Measurements from ENCODE around the gene RNF128.
"Not testable (repeated sequence)": the region's sequence is repeated elsewhere in the genome, so short reads cannot be mapped to it uniquely, and the experiment has no call there.

RNF128 gene

GRCh38 chrX:106802388-106803275, 76.1 kb downstream of the RNF128 start, which contains the start of gene TBC1D8B:
TSS of gene TBC1D8B (plus strand) at chrX:106802673. CDS start at chrX:106802854, 181 bp downstream.
- Histone ChIP-seq H3K27me3 (ENCODE audit: control insufficient read depth in 3 of 3, insufficient read depth in 3 of 3, low read depth in 1 of 3, low read length in 3 of 3) (peaks cover 0 to 67% (median 21%) of the 10 kb centered on the region in 3 experiments), H3K14ac (ENCODE audit: low read length) (no peak within 1 kb of the TSS), H3K23ac (ENCODE audit: low read depth, low read length, poor library complexity) (no peak within 1 kb of the TSS), H4K91ac (ENCODE audit: low read depth, low read length, poor library complexity) (no peak within 1 kb of the TSS), H3K27ac (replicated peaks; ENCODE audit: low read length) (no peak within 1 kb of the TSS), H3K9me3 (replicated peaks in 1 of 2; ENCODE audit: control insufficient read depth in 2 of 2, insufficient read depth in 1 of 2, low read depth in 1 of 2, low read length in 2 of 2) (no peaks in the 10 kb centered on the region), H4K8ac (ENCODE audit: low read depth, low read length) (no peak within 1 kb of the TSS), H3K36me3 (replicated peaks in 1 of 2; ENCODE audit: control insufficient read depth in 2 of 2, insufficient read depth in 2 of 2, low read length in 2 of 2) (no peaks in the 10 kb centered on the region), H3K79me1 (ENCODE audit: low read depth, low read length) (no peaks in the 10 kb centered on the region), H3K9ac (ENCODE audit: low read depth, low read length, poor library complexity) (no peak within 1 kb of the TSS), H3K4me1 (ENCODE audit: control insufficient read depth in 2 of 2, insufficient read depth in 1 of 2, low read depth in 1 of 2, low read length in 2 of 2) (no peaks in the 10 kb centered on the region), H2AK5ac (ENCODE audit: low read depth, low read length) (no peak within 1 kb of the TSS), H2BK120ac (ENCODE audit: low read depth, low read length) (no peak within 1 kb of the TSS), H3K18ac (ENCODE audit: low read length) (peak within 1 kb of the TSS; percentile 71), H2BK15ac (ENCODE audit: low read length) (no peak within 1 kb of the TSS), H2BK5ac (ENCODE audit: low read length) (no peak within 1 kb of the TSS), H3K4me2 (ENCODE audit: insufficient read depth, low read length, poor library complexity, severe bottlenecking) (peak within 1 kb of the TSS; percentile 56), H2AFZ (ENCODE audit: low read length) (peak within 1 kb of the TSS; percentile 85), H3K4ac (ENCODE audit: low read length) (no peak within 1 kb of the TSS), H3K4me3 (ENCODE audit: low read length in 2 of 2) (peak within 1 kb of the TSS; percentile 51 to 91), H2BK12ac (ENCODE audit: low read length) (no peak within 1 kb of the TSS)
- WGBS, 2 donors (ENCODE audit: extremely low coverage in 2 of 2, insufficient read length in 2 of 2, insufficient replicate concordance in 1 of 2), result no CpG with 5 or more reads among the region's 36 CpGs
- DNase-seq (ENCODE audit: low spot score), result peak; percentile 67

GRCh38 chrX:106811131-106811910, 84.8 kb downstream of the RNF128 start:
- H3K4me2 ChIP-seq (ENCODE audit: insufficient read depth, low read length, poor library complexity, severe bottlenecking), result no peak overlapping the region
- WGBS, 2 donors (ENCODE audit: extremely low coverage in 2 of 2, insufficient read length in 2 of 2, insufficient replicate concordance in 1 of 2), result no CpG with 5 or more reads among the region's 7 CpGs
- no peak overlapping the region for H2AFZ ChIP-seq (ENCODE audit: low read length)
- H2BK5ac ChIP-seq (ENCODE audit: low read length), result no peak overlapping the region
- no peaks in the 10 kb centered on the region for H3K27me3 ChIP-seq (ENCODE audit: control insufficient read depth in 3 of 3, insufficient read depth in 3 of 3, low read depth in 1 of 3, low read length in 3 of 3)
- no peaks in the 10 kb centered on the region for H3K36me3 ChIP-seq (replicated peaks in 1 of 2; ENCODE audit: control insufficient read depth in 2 of 2, insufficient read depth in 2 of 2, low read length in 2 of 2)
- no peaks in the 10 kb centered on the region for H3K79me1 ChIP-seq (ENCODE audit: low read depth, low read length)
- H3K9me3 ChIP-seq (replicated peaks in 1 of 2; ENCODE audit: control insufficient read depth in 2 of 2, insufficient read depth in 1 of 2, low read depth in 1 of 2, low read length in 2 of 2), result no peaks in the 10 kb centered on the region
- H3K14ac ChIP-seq (ENCODE audit: low read length), result no peak overlapping the region
- H3K4ac ChIP-seq (ENCODE audit: low read length), result no peak overlapping the region
- H3K23ac ChIP-seq (ENCODE audit: low read depth, low read length, poor library complexity), result no peak overlapping the region
- H4K91ac ChIP-seq (ENCODE audit: low read depth, low read length, poor library complexity), result no peak overlapping the region
- H3K4me3 ChIP-seq (ENCODE audit: low read length in 2 of 2), result no peak overlapping the region
- H3K4me1 ChIP-seq (ENCODE audit: control insufficient read depth in 2 of 2, insufficient read depth in 1 of 2, low read depth in 1 of 2, low read length in 2 of 2), result no peaks in the 10 kb centered on the region
- H2BK15ac ChIP-seq (ENCODE audit: low read length), result no peak overlapping the region
- H2BK120ac ChIP-seq (ENCODE audit: low read depth, low read length), result no peak overlapping the region
- H2BK12ac ChIP-seq (ENCODE audit: low read length), result no peak overlapping the region
- no peak overlapping the region for H3K9ac ChIP-seq (ENCODE audit: low read depth, low read length, poor library complexity)
- H4K8ac ChIP-seq (ENCODE audit: low read depth, low read length), result no peak overlapping the region
- H3K18ac ChIP-seq (ENCODE audit: low read length), result no peak overlapping the region
- H2AK5ac ChIP-seq (ENCODE audit: low read depth, low read length), result no peak overlapping the region
- no peak overlapping the region for H3K27ac ChIP-seq (replicated peaks; ENCODE audit: low read length)
- DNase-seq (ENCODE audit: low spot score), result no peak

GRCh38 chrX:106812930-106813329, 86.4 kb downstream of the RNF128 start:
- not testable (repeated sequence) for DNase-seq (ENCODE audit: low spot score)

GRCh38 chrX:106814093-106814492, 87.6 kb downstream of the RNF128 start:
- not testable (repeated sequence) for H3K36me3 ChIP-seq (replicated peaks in 1 of 2; ENCODE audit: control insufficient read depth in 2 of 2, insufficient read depth in 2 of 2, low read length in 2 of 2); H3K27me3 ChIP-seq (ENCODE audit: control insufficient read depth in 3 of 3, insufficient read depth in 3 of 3, low read depth in 1 of 3, low read length in 3 of 3); H2AK5ac ChIP-seq (ENCODE audit: low read depth, low read length); H4K8ac ChIP-seq (ENCODE audit: low read depth, low read length); DNase-seq (ENCODE audit: low spot score); H3K27ac ChIP-seq (replicated peaks; ENCODE audit: low read length); H3K14ac ChIP-seq (ENCODE audit: low read length); H3K4ac ChIP-seq (ENCODE audit: low read length); H2BK12ac ChIP-seq (ENCODE audit: low read length); H4K91ac ChIP-seq (ENCODE audit: low read depth, low read length, poor library complexity); H2BK5ac ChIP-seq (ENCODE audit: low read length); H3K4me3 ChIP-seq (ENCODE audit: low read length in 2 of 2); H3K18ac ChIP-seq (ENCODE audit: low read length); H3K4me2 ChIP-seq (ENCODE audit: insufficient read depth, low read length, poor library complexity, severe bottlenecking); H3K23ac ChIP-seq (ENCODE audit: low read depth, low read length, poor library complexity); H3K9ac ChIP-seq (ENCODE audit: low read depth, low read length, poor library complexity); H2BK120ac ChIP-seq (ENCODE audit: low read depth, low read length); H3K79me1 ChIP-seq (ENCODE audit: low read depth, low read length); H2AFZ ChIP-seq (ENCODE audit: low read length); H2BK15ac ChIP-seq (ENCODE audit: low read length); H3K9me3 ChIP-seq (replicated peaks in 1 of 2; ENCODE audit: control insufficient read depth in 2 of 2, insufficient read depth in 1 of 2, low read depth in 1 of 2, low read length in 2 of 2); H3K4me1 ChIP-seq (ENCODE audit: control insufficient read depth in 2 of 2, insufficient read depth in 1 of 2, low read depth in 1 of 2, low read length in 2 of 2)
- no CpG with 5 or more reads among the region's 3 CpGs for WGBS, 2 donors (ENCODE audit: extremely low coverage in 2 of 2, insufficient read length in 2 of 2, insufficient replicate concordance in 1 of 2)

More at GRCh38 chrX:106812930-106813329, 86.4 kb downstream of the RNF128 start:
- H3K36me3 ChIP-seq (replicated peaks in 1 of 2; ENCODE audit: control insufficient read depth in 2 of 2, insufficient read depth in 2 of 2, low read length in 2 of 2); H2BK12ac ChIP-seq (ENCODE audit: low read length); H3K9me3 ChIP-seq (replicated peaks in 1 of 2; ENCODE audit: control insufficient read depth in 2 of 2, insufficient read depth in 1 of 2, low read depth in 1 of 2, low read length in 2 of 2); H3K79me1 ChIP-seq (ENCODE audit: low read depth, low read length); H3K4me2 ChIP-seq (ENCODE audit: insufficient read depth, low read length, poor library complexity, severe bottlenecking); H4K8ac ChIP-seq (ENCODE audit: low read depth, low read length); H2BK120ac ChIP-seq (ENCODE audit: low read depth, low read length); H4K91ac ChIP-seq (ENCODE audit: low read depth, low read length, poor library complexity); H3K14ac ChIP-seq (ENCODE audit: low read length); H3K9ac ChIP-seq (ENCODE audit: low read depth, low read length, poor library complexity); H3K4me3 ChIP-seq (ENCODE audit: low read length in 2 of 2); H2AFZ ChIP-seq (ENCODE audit: low read length); H3K23ac ChIP-seq (ENCODE audit: low read depth, low read length, poor library complexity); H3K27ac ChIP-seq (replicated peaks; ENCODE audit: low read length); H3K4me1 ChIP-seq (ENCODE audit: control insufficient read depth in 2 of 2, insufficient read depth in 1 of 2, low read depth in 1 of 2, low read length in 2 of 2); H2BK5ac ChIP-seq (ENCODE audit: low read length); H3K4ac ChIP-seq (ENCODE audit: low read length); H3K18ac ChIP-seq (ENCODE audit: low read length); H2AK5ac ChIP-seq (ENCODE audit: low read depth, low read length); H3K27me3 ChIP-seq (ENCODE audit: control insufficient read depth in 3 of 3, insufficient read depth in 3 of 3, low read depth in 1 of 3, low read length in 3 of 3); H2BK15ac ChIP-seq (ENCODE audit: low read length): not testable (repeated sequence)
- WGBS, 2 donors (ENCODE audit: extremely low coverage in 2 of 2, insufficient read length in 2 of 2, insufficient replicate concordance in 1 of 2), result no CpG with 5 or more reads among the region's 5 CpGs
